OCI-LY7 (cell line): ENCODE measurements around the gene ZNF419. TPM values are rescaled to one million over a fixed set of nuclear protein-coding genes. Genes with fewer than 3 reads are reported as not detected.
"Not testable (repeated sequence)": the region's sequence is repeated elsewhere in the genome, so short reads cannot be mapped to it uniquely, and the experiment has no call there.

Source experiments
- BruUV-seq: library from RNA; stranded (reverse); fragments of 400-500 nt; replicated peaks from 2 replicates; lab custom pipeline; 2021; lab: Mats Ljungman, UMichigan
- CTCF ChIA-PET: fragments of 300-600 bp; sonication (Branson Sonifier 250); formaldehyde crosslinking; loops from one replicate; lab custom pipeline; 2022; ENCODE audit warnings: antibody characterized with exemption; ENCODE audit not compliant: unreplicated experiment; lab: Charles Lee
- POLR2A ChIA-PET: fragments of 300-600 bp; sonication (Branson Sonifier 250); formaldehyde crosslinking; loops from one replicate; lab custom pipeline; 2022; ENCODE audit warnings: antibody characterized with exemption; lab: Charles Lee
- DNase-seq: peaks from one replicate; pipeline ENCODE4 v3.0.0-alpha.2; 2015; ENCODE audit warnings: low spot score
- H2AFZ ChIP-seq: fragments of 200-600 bp; sonication (generic), shearing (Covaris generic); 2 replicates; pipeline ENCODE4 v1.6.1; 2014; ENCODE audit warnings: mild to moderate bottlenecking, antibody characterized with exemption, low read length, moderate library complexity
- H3K27ac ChIP-seq: fragments of 200-600 bp; sonication (generic); 2 replicates; pipeline ENCODE4 v1.5.1; 2014; ENCODE audit warnings: mixed run types, low read depth, mild to moderate bottlenecking, moderate library complexity, low read length, inconsistent platforms; ENCODE audit not compliant: poor library complexity, severe bottlenecking
- H3K36me3 ChIP-seq: fragments of 200-600 bp; sonication (generic); 2 replicates; pipeline ENCODE4 v1.6.1; 2014; ENCODE audit warnings: mild to moderate bottlenecking, antibody characterized with exemption, low read length, moderate library complexity, mixed read lengths; ENCODE audit not compliant: insufficient read depth
- H3K4me1 ChIP-seq: fragments of 200-600 bp; sonication (generic); 2 replicates; pipeline ENCODE4 v1.5.1; 2014; ENCODE audit warnings: mild to moderate bottlenecking, low read length; ENCODE audit not compliant: insufficient read depth, poor library complexity, severe bottlenecking
- H3K4me2 ChIP-seq: fragments of 200-600 bp; sonication (generic); 2 replicates; pipeline ENCODE4 v1.6.1; 2014; ENCODE audit warnings: mild to moderate bottlenecking, low read length
- H3K4me3 ChIP-seq: fragments of 200-600 bp; sonication (generic); 2 replicates; pipeline ENCODE4 v1.5.1; 2014; ENCODE audit warnings: mild to moderate bottlenecking, low read depth, low read length; ENCODE audit not compliant: poor library complexity, severe bottlenecking
- H3K79me2 ChIP-seq: fragments of 200-600 bp; sonication (generic); 2 replicates; pipeline ENCODE4 v1.6.1; 2016; ENCODE audit warnings: low read depth, mild to moderate bottlenecking, low read length, moderate library complexity, mixed read lengths; ENCODE audit not compliant: insufficient read depth
- H3K9me2 ChIP-seq: fragments of 200-600 bp; sonication (generic); 2 replicates; pipeline ENCODE4 v1.6.1; 2016; ENCODE audit warnings: mild to moderate bottlenecking, low read length, mixed read lengths; ENCODE audit not compliant: insufficient read depth
- H3K9me3 ChIP-seq: fragments of 200-600 bp; sonication (generic); 2 replicates; pipeline ENCODE4 v1.6.1; 2014; ENCODE audit warnings: mild to moderate bottlenecking, mixed run types, low read length, mixed read lengths
- H4K20me1 ChIP-seq: fragments of 200-600 bp; sonication (generic); 2 replicates; pipeline ENCODE4 v1.6.1; 2014; ENCODE audit warnings: mild to moderate bottlenecking, antibody characterized with exemption, low read length, moderate library complexity, mixed read lengths; ENCODE audit not compliant: insufficient read depth
- CTCF ChIP-seq: fragments of 200-600 bp; sonication (generic); conservative IDR thresholded peaks from 2 replicates; pipeline ENCODE4 v1.5.1; 2014; ENCODE audit warnings: mild to moderate bottlenecking, antibody characterized with exemption, low read length, moderate library complexity, mixed read lengths
- EZH2phosphoT487 ChIP-seq: fragments of 200-600 bp; sonication (generic); IDR thresholded peaks from 2 replicates; pipeline ENCODE4 v1.6.1; 2018; ENCODE audit warnings: low read depth, borderline replicate concordance, mild to moderate bottlenecking, mixed run types, antibody characterized with exemption, low read length, moderate library complexity, mixed read lengths
- intact Hi-C: fragments of 100-400 bp; cut with micrococcal nuclease; formaldehyde crosslinking; loops from one replicate; pipeline ENCODE4 v1.10.0; 2022; ENCODE audit not compliant: unreplicated experiment
- total RNA-seq, 2 experiments: library from RNA; depleted of rRNA in 1 of 2; stranded (reverse); fragments of >200 nt in 1 of 2; shearing (Covaris generic) in 1 of 2; gene quantifications; 2 replicates each; pipeline ENCODE4 v1.2.3, GENCODE V29; 2014 to 2022

ZNF419 gene
- total RNA-seq, 2 experiments from 2014 or later = 5.0 to 6.7 TPM

DNA sequence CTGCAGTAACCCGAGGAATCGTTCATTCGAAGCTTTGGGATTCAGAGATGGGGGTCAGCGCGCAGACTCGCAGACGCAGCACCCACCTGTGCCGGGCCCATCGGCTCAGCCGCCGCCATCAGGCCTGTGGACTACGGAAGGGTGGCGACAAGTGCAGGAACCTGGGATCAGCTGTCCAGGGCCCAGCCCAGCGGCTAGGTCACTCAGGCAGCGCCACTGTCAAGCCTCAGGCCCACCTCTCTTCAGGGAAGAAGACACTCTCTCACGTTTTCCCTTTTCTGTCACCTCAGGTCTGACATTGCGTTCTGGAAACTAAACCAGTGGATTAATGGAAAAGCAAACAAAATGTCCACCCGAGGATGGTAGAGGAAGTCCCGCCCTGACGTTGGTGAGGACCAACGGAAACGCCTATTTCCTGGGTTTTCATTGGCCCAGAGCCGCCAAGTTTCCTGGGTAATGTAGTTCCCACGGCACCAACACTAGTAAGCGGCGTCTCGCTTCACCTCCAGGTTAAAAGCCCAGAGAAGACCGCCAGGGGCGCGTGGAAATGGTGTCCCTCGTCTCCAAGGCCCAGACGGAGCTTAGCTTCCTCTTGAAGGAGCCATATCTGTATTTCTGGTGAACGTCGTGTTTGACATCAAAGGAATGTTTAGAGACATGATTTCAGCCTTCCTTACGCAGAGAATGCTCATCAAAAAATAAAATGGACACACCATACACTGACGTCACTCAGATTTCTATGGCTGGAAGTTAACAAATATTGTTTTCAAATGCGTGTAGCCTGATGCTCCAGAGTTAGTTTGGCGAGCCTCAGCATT lies 10.2 kb upstream of the ZNF419 start, which contains the start of gene ZNF772:
Gene ZNF772, minus strand, starts transcription at position 376 of the 818 bp plus-strand sequence. Its CDS starts 257 bp downstream, at position 119.
- Histone ChIP-seq H3K9me3 (peaks cover 27% of the 10 kb centered on the region), H3K36me3 (0 out of 2 replicates have a peak, but pooled peaks cover 5% of the 10 kb centered on the region), H3K27ac (no peak within 1 kb of the TSS), H3K4me2 (peak within 1 kb of the TSS; percentile 48), H4K20me1 (no peaks in the 10 kb centered on the region), H3K4me1 (peaks cover 17% of the 10 kb centered on the region), H3K4me3 (peak within 1 kb of the TSS; percentile 48), H3K9me2 (no peaks in the 10 kb centered on the region), H2AFZ (peak within 1 kb of the TSS; percentile 85), H3K79me2 (no peaks in the 10 kb centered on the region)
- intact Hi-C loops = no loop called here
- CTCF ChIA-PET = no interaction called here
- POLR2A ChIA-PET = no interaction called here
- peak; percentile 85 for DNase-seq
- no TSS peak for BruUV-seq
- TF ChIP-seq CTCF (no peak), EZH2phosphoT487 (no peak)

DNA sequence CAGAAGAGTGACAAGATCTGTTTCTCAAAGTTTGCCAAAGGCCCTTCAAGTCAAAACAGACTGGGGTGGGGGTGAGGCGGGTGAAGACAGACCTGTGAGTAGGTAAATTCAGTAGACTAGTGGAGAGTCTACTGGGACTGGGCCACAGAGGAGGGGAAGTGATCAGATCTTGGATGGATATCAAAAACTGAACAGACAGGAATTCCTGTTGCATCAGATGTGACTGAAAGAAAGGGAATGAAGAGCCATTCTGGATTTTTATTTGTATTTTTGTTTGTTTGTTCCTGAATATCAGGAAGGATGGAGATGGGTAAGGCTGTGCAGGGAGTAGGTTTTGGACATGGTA lies 722 bp downstream of the ZNF419 start:
- Histone ChIP-seq H3K36me3 (peaks cover 12% of the 10 kb centered on the region), H3K9me3 (peaks cover 11% of the 10 kb centered on the region; the same call in 1 of the 2 replicates), H3K4me3 (peak overlapping the region; percentile 97), H3K4me2 (peak overlapping the region; percentile 21)
- POLR2A ChIA-PET, H3K4me1 ChIP-seq, H4K20me1 ChIP-seq, H2AFZ ChIP-seq, H3K9me2 ChIP-seq, intact Hi-C loops, CTCF ChIA-PET, DNase-seq, H3K79me2 ChIP-seq, H3K27ac ChIP-seq, BruUV-seq: not testable (repeated sequence)

GRCh38 chr19:57499332-57499679 lies 11.8 kb downstream of the ZNF419 start:
- H2AFZ ChIP-seq = peak overlapping the region; percentile 90; the same call in 1 of the 2 replicates
- H3K4me1 ChIP-seq, H3K27ac ChIP-seq, H4K20me1 ChIP-seq, BruUV-seq, H3K9me2 ChIP-seq, CTCF ChIA-PET, H3K79me2 ChIP-seq, POLR2A ChIA-PET, DNase-seq, intact Hi-C loops: not testable (repeated sequence)
- H3K4me3 ChIP-seq = peak overlapping the region; percentile 87
- H3K4me2 ChIP-seq = peak overlapping the region; percentile 30
- peaks cover 18% of the 10 kb centered on the region; the same call in 1 of the 2 replicates for H3K9me3 ChIP-seq
- peaks cover 20% of the 10 kb centered on the region for H3K36me3 ChIP-seq

DNA sequence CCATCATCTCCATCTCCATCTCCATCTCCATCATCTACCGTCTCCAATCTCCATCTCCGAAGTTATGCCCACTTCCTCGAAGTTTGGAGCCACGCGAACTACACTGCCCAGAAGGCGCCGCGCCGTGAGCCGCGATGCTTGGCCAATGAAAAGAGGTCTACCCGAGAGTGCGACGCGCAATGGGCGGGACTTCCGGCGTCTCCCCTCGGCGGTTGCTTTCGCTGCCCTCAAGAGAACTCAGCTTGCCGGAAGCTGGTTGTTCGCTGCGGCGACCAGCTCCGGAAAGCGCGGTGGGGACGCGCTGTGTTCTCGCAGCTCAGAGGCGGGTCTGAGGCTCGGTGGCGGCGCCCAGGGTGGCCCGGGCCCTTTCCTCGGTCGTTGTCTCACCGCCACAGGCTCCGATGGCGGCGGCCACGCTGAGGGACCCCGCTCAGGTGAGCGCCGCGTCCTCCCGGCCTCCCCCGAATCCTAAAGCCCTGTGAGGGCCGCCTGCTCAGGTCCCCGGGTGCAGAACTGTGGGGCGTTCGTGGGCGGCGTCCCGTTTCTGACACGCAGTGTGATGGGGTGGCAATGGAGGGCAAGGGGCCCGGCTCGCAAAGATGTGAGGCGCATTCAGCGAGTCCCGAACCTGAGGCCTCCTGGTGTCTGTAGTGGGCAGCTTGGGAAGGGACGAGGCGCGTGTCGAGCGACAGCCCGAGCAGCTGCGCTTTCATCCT lies 12.3 kb downstream of the ZNF419 start, which contains the start of gene ZNF773:
Gene ZNF773, plus strand, starts transcription at position 259 of the 716 bp plus-strand sequence. Its CDS starts 143 bp downstream, at position 402.
- CTCF ChIA-PET = interaction anchor here (0.6 kb wide), 1 partner anchor 56 kb away, joined by 3 read pairs; no protein-coding TSS in a partner anchor
- POLR2A ChIA-PET, H3K9me2 ChIP-seq, H4K20me1 ChIP-seq, BruUV-seq, H3K79me2 ChIP-seq, H3K4me1 ChIP-seq, intact Hi-C loops: not testable (repeated sequence)
- Histone ChIP-seq H3K4me3 (peak within 1 kb of the TSS; percentile 87), H2AFZ (peak within 1 kb of the TSS; percentile 90; the same call in 1 of the 2 replicates), H3K27ac (peak within 1 kb of the TSS; percentile 33), H3K4me2 (peak within 1 kb of the TSS; percentile 62), H3K9me3 (peaks cover 18% of the 10 kb centered on the region; the same call in 1 of the 2 replicates), H3K36me3 (peaks cover 22% of the 10 kb centered on the region)
- DNase-seq = peak; percentile 98

DNA sequence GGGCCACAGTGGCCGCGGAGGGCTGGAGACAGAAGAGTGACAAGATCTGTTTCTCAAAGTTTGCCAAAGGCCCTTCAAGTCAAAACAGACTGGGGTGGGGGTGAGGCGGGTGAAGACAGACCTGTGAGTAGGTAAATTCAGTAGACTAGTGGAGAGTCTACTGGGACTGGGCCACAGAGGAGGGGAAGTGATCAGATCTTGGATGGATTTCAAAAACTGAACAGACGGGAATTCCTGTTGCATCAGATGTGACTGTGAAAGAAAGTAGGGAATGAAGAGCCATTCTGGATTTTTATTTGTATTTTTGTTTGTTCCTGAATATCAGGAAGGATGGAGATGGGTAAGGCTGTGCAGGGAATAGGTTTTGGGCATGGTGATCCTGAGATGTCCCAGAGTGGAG lies 12.8 kb downstream of the ZNF419 start:
- H3K27ac ChIP-seq, BruUV-seq, POLR2A ChIA-PET, H3K9me2 ChIP-seq, H2AFZ ChIP-seq, H3K4me1 ChIP-seq, H3K79me2 ChIP-seq, intact Hi-C loops, DNase-seq, H4K20me1 ChIP-seq: not testable (repeated sequence)
- H3K4me3 ChIP-seq = peak overlapping the region; percentile 87
- H3K4me2 ChIP-seq = peak overlapping the region; percentile 55
- H3K9me3 ChIP-seq = peaks cover 18% of the 10 kb centered on the region; the same call in 1 of the 2 replicates
- peaks cover 26% of the 10 kb centered on the region for H3K36me3 ChIP-seq
- CTCF ChIA-PET = interaction anchor here (0.6 kb wide), 1 partner anchor 57 kb away, joined by 3 read pairs; no protein-coding TSS in a partner anchor
